NB4 (cell line): ENCODE data around the gene GNB1L.
A peak's percentile ranks its signal among the peaks of the same experiment; 100 is the strongest.

Source experiments
- DNase-seq: peaks from one replicate; pipeline ENCODE4 v3.0.0; 2010; ENCODE audit warnings: low read depth
- H3K4me3 ChIP-seq: one replicate; pipeline ENCODE4 v1.5.1; 2011; ENCODE audit warnings: mild to moderate bottlenecking, low read depth, low read length, moderate library complexity
- MYC ChIP-seq: IDR thresholded peaks from 2 replicates; pipeline ENCODE4 v1.6.1; 2011; ENCODE audit warnings: low read depth, low read length
- POLR2A ChIP-seq: IDR thresholded peaks from 2 replicates; pipeline ENCODE4 v1.6.1; 2011; ENCODE audit warnings: mild to moderate bottlenecking; ENCODE audit not compliant: insufficient read length; ENCODE audit errors: extremely low read depth
- TF ChIP-seq, protein P1 (sequence below): IDR thresholded peaks from 2 replicates; pipeline ENCODE4 v1.6.1; 2011; ENCODE audit warnings: low read depth, low read length
- TF ChIP-seq, protein P2 (sequence below): IDR thresholded peaks from one replicate; pipeline ENCODE4 v1.5.1; 2012; ENCODE audit warnings: low read depth, low read length

Gene GNB1L

DNA sequence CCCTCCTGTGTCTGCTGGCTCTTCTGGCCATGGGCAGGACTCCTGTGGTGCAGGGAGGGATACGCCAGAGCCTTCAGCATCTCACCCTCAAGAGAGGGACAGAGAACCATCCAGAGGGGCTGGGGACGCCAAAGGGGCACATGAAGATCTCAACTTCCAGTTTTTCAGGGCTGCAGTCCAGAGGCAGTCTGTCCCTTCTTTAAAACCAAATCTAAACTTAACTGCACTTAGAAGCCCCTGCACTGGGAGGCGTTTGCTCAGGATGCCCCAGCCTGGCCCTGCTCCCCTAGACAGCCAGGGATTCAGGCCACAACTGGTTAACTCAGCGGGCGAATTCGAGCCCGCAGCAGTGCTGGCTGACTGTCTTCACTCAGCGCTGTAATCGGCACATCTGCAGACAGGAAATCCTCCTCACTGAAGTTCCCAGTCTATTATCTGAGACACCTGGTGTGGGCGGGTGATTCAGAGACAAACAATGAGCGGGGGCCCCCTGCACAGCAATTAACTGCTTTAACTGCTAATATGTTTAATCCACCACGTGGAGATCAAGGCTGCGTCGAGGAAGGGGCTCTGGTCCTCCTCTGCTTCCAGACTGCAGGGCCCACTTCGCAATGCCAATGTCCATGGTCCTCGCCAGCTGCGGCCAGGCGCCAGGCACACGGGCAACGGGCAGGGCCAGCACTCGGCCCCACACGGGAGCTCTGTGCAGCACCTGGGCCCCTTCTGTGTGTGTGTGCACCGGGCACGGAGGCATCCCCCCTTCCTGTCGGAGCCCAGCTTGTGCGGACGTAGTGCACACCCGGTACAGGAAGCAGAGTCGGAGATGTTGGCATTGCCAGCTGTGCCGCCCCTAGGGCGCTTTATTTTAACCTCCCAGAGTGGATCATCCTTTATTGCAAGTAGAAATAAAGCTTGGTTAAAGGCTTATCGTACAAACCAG, 36.9 kb upstream of the GNB1L start:
- no peak overlapping the region for H3K4me3 ChIP-seq
- peak; percentile 91 for DNase-seq
- TF ChIP-seq POLR2A (no peak), MYC (peak; percentile 58; the same call in 1 of the 2 replicates)
- TF ChIP-seq, protein P1, sequence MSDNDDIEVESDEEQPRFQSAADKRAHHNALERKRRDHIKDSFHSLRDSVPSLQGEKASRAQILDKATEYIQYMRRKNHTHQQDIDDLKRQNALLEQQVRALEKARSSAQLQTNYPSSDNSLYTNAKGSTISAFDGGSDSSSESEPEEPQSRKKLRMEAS: peak; percentile 85
- TF ChIP-seq, protein P2, sequence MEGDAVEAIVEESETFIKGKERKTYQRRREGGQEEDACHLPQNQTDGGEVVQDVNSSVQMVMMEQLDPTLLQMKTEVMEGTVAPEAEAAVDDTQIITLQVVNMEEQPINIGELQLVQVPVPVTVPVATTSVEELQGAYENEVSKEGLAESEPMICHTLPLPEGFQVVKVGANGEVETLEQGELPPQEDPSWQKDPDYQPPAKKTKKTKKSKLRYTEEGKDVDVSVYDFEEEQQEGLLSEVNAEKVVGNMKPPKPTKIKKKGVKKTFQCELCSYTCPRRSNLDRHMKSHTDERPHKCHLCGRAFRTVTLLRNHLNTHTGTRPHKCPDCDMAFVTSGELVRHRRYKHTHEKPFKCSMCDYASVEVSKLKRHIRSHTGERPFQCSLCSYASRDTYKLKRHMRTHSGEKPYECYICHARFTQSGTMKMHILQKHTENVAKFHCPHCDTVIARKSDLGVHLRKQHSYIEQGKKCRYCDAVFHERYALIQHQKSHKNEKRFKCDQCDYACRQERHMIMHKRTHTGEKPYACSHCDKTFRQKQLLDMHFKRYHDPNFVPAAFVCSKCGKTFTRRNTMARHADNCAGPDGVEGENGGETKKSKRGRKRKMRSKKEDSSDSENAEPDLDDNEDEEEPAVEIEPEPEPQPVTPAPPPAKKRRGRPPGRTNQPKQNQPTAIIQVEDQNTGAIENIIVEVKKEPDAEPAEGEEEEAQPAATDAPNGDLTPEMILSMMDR: no peak

GRCh38 chr22:19890502-19891316, 36.0 kb upstream of the GNB1L start:
- no peak overlapping the region for H3K4me3 ChIP-seq
- TF ChIP-seq, protein P1: no peak
- TF ChIP-seq POLR2A: no peak
- TF ChIP-seq, protein P2: no peak
- TF ChIP-seq MYC: no peak

DNA sequence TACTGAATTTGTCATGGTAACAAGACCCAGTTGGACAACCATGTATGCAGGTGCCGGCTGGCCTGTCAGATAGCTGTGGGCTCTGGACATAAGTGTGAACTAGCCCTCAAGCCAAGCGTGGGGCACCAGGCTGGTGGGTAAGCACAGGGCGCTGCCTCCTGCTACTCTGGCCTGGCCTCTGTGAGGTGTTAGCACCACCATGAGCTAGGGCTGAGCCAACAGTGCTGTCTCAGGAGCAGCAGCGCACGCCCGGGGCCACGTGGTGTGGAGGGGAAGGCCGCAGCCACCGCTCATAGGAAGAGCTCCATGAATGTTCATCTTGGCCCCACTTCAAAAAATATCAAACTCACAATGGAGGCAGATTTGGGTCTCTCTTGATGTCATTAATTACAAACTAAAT, 35.3 kb upstream of the GNB1L start:
- H3K4me3 ChIP-seq: no peak overlapping the region
- TF ChIP-seq, protein P2: no peak
- TF ChIP-seq MYC (no peak), POLR2A (no peak)
- TF ChIP-seq, protein P1: no peak
- DNase-seq: no peak

More at GRCh38 chr22:19890502-19891316, 36.0 kb upstream of the GNB1L start:
- no peak for DNase-seq

- no peak for DNase-seq
- no peak overlapping the region for H3K4me3 ChIP-seq
- TF ChIP-seq MYC (no peak), POLR2A (no peak)
- TF ChIP-seq, protein P2: no peak
- TF ChIP-seq, protein P1: no peak
These were observed 33.6 kb upstream of the GNB1L start for GRCh38 chr22:19888131-19888746.

- no peak for TF ChIP-seq MYC
- TF ChIP-seq, protein P2: no peak
- TF ChIP-seq, protein P1: no peak
- TF ChIP-seq POLR2A: no peak
- no peak for DNase-seq
- H3K4me3 ChIP-seq: no peak overlapping the region
These were observed 32.7 kb upstream of the GNB1L start for GRCh38 chr22:19887256-19887985.
